Vagina (tissue), 2 donors: ENCODE data around the gene FBXO38. TPM values are rescaled to one million over a fixed set of nuclear protein-coding genes. Genes with fewer than 3 reads are reported as not detected.

Experiments
- DNase-seq, 2 donors: peaks; one replicate each; pipeline ENCODE4 v3.0.0-alpha.2; 2017; ENCODE audit errors: extremely low spot score in 2 of 2
- H3K27ac ChIP-seq: fragments of 200-600 bp; sonication (generic); one replicate; pipeline ENCODE4 v1.5.1; 2019
- H3K27me3 ChIP-seq: fragments of 200-600 bp; sonication (generic); one replicate; pipeline ENCODE4 v1.5.1; 2019
- H3K36me3 ChIP-seq, 2 donors: fragments of 200-600 bp; sonication (generic); one replicate each; pipeline ENCODE4 v1.5.1; 2017 to 2019
- H3K4me1 ChIP-seq: fragments of 200-600 bp; sonication (generic); one replicate; pipeline ENCODE4 v1.5.1; 2019
- H3K4me3 ChIP-seq, 2 donors: fragments of 200-600 bp; sonication (generic); 1 replicate in 1 of 2; 2 replicates in 1 of 2; pipeline ENCODE4 v1.5.1; 2016 to 2019
- H3K9me3 ChIP-seq: fragments of 200-600 bp; sonication (generic); one replicate; pipeline ENCODE4 v1.5.1; 2019
- CTCF ChIP-seq, 3 experiments: fragments of 450-650 bp in 2 of 3; fragments of 200-600 bp in 1 of 3; sonication (generic) in 1 of 3; IDR thresholded peaks; one replicate each; pipeline ENCODE4 v1.5.1; 2017 to 2019; ENCODE audit warnings: antibody characterized with exemption in 3 of 3, mild to moderate bottlenecking in 2 of 3, moderate library complexity in 2 of 3
- POLR2A ChIP-seq, 2 donors: fragments of 450-650 bp; IDR thresholded peaks; one replicate each; pipeline ENCODE4 v1.6.1; 2017; ENCODE audit warnings: antibody characterized with exemption in 2 of 2, mild to moderate bottlenecking in 2 of 2, moderate library complexity in 2 of 2
- POLR2AphosphoS5 ChIP-seq, 2 donors: sonication (generic); formaldehyde crosslinking; IDR thresholded peaks; one replicate each; pipeline ENCODE4 v1.9.0; 2017; ENCODE audit warnings: antibody characterized with exemption in 2 of 2, mild to moderate bottlenecking in 2 of 2, low read depth in 1 of 2; ENCODE audit not compliant: insufficient read depth in 1 of 2
- intact Hi-C: fragments of 100-400 bp; cut with DNase I; formaldehyde crosslinking; loops from one replicate; pipeline ENCODE4 v1.15.1; 2023
- total RNA-seq: library from RNA; depleted of rRNA; stranded (reverse); fragments of >200 nt; gene quantifications from one replicate; pipeline ENCODE4 v1.2.3, GENCODE V29; 2016

FBXO38 gene
- total RNA-seq, 1 donor from 2014 or later: 40.3 TPM

- H3K4me3 ChIP-seq: no peak overlapping the region
- H3K4me1 ChIP-seq: no peaks in the 10 kb centered on the region
- no peaks in the 10 kb centered on the region for H3K27me3 ChIP-seq
- intact Hi-C loops: loop anchor here (10.0 kb wide), 1 partner anchor 292 kb away; no protein-coding TSS in a partner anchor
- TF ChIP-seq CTCF (IDR thresholded peaks at IDR 0.05) (no peak), POLR2A (IDR thresholded peaks at IDR 0.05) (no peak), POLR2AphosphoS5 (IDR thresholded peaks at IDR 0.05; ENCODE audit: insufficient read depth in 1 of 2, low read depth in 1 of 2) (no peak)
- DNase-seq: no peak
- H3K27ac ChIP-seq: no peak overlapping the region
- peaks cover 0 to 44% of the 10 kb centered on the region in 2 donors for H3K36me3 ChIP-seq
- no peaks in the 10 kb centered on the region for H3K9me3 ChIP-seq
These were observed 59.5 kb downstream of the FBXO38 start for GRCh38 chr5:148443241-148443640.

DNA sequence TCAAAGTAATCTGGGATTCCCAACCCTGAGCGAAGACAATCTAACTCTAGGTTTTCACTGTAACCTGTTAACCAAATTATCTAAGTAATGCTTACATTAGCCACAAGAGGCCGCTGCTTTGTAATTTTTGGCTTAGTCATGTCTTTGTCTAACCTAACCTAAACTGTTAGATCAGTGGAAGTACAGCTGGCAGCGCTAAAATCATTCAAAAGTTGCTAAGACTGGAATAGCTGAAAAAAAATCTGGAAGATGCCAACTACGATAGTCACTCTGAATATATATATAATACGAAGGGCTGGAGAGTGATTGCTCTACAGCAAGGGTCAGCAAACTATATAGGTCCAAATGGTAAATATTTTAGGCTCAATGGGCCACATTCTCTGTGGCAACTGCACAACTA lies 60.2 kb downstream of the FBXO38 start:
- no peaks in the 10 kb centered on the region for H3K4me1 ChIP-seq
- peaks cover 0 to 36% of the 10 kb centered on the region in 2 donors for H3K36me3 ChIP-seq
- H3K27me3 ChIP-seq: no peaks in the 10 kb centered on the region
- no peak overlapping the region for H3K27ac ChIP-seq
- no peaks in the 10 kb centered on the region for H3K9me3 ChIP-seq
- intact Hi-C loops: loop anchor here (10.0 kb wide), 1 partner anchor 291 kb away; no protein-coding TSS in a partner anchor
- H3K4me3 ChIP-seq: no peak overlapping the region
- TF ChIP-seq POLR2AphosphoS5 (IDR thresholded peaks at IDR 0.05; ENCODE audit: insufficient read depth in 1 of 2, low read depth in 1 of 2) (no peak), POLR2A (IDR thresholded peaks at IDR 0.05) (no peak), CTCF (IDR thresholded peaks at IDR 0.05) (peak; percentile 42 to 70 (median 66))
- DNase-seq: no peak

DNA sequence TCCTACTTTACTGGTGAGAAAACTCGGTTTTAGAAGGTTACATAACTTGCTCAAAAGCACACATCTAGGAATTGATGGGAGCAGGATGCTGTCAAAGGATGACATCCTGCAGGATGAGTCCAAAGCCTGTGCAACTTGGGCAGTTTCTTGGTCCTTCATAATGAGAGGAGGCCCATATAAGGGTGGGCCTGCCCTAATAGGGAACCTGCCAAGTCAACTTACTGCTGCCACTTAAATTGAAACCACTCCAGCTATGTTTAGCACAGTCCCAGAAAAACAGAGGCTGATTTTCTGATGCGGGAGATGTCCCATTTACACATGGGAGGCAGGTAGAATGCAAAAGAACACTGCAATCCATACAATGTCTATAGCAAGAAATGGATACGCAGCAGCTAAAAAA lies 61.8 kb downstream of the FBXO38 start:
- TF ChIP-seq POLR2A (IDR thresholded peaks at IDR 0.05) (no peak), POLR2AphosphoS5 (IDR thresholded peaks at IDR 0.05; ENCODE audit: insufficient read depth in 1 of 2, low read depth in 1 of 2) (no peak), CTCF (IDR thresholded peaks at IDR 0.05) (no peak)
- Histone ChIP-seq H3K36me3 (peaks cover 0 to 28% of the 10 kb centered on the region in 2 donors), H3K4me1 (no peaks in the 10 kb centered on the region), H3K4me3 (no peak overlapping the region), H3K27ac (no peak overlapping the region), H3K27me3 (no peaks in the 10 kb centered on the region), H3K9me3 (no peaks in the 10 kb centered on the region)
- no peak for DNase-seq
- intact Hi-C loops: loop anchor here (10.0 kb wide), 1 partner anchor 289 kb away; no protein-coding TSS in a partner anchor

DNA sequence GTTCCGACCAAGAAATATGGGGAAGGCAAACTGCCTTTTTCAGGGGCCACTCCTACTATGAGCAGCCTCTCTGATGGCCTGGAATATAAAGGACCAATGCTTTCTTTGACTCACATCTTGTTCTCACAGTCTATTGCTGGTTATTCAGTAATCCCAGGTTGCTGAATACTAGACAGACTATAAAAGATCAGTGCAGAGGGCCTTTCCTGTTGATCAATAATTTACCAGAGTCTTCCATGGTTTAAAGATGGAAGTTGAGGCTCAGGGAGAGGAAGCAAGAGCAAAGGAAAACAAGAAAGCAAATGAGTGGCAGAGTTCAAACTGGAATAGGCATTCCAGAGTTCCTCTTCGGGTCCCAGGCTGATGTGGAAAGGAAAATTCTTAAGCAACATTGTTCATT lies 62.9 kb downstream of the FBXO38 start:
- Histone ChIP-seq H3K4me1 (no peaks in the 10 kb centered on the region), H3K27ac (no peak overlapping the region), H3K36me3 (peaks cover 0 to 18% of the 10 kb centered on the region in 2 donors), H3K27me3 (no peaks in the 10 kb centered on the region), H3K9me3 (no peaks in the 10 kb centered on the region), H3K4me3 (no peak overlapping the region)
- intact Hi-C loops: loop anchor here (10.0 kb wide), 1 partner anchor 288 kb away; no protein-coding TSS in a partner anchor
- no peak for TF ChIP-seq POLR2A (IDR thresholded peaks at IDR 0.05)
- no peak for TF ChIP-seq POLR2AphosphoS5 (IDR thresholded peaks at IDR 0.05; ENCODE audit: insufficient read depth in 1 of 2, low read depth in 1 of 2)
- TF ChIP-seq CTCF (IDR thresholded peaks at IDR 0.05): no peak
- DNase-seq: no peak

DNA sequence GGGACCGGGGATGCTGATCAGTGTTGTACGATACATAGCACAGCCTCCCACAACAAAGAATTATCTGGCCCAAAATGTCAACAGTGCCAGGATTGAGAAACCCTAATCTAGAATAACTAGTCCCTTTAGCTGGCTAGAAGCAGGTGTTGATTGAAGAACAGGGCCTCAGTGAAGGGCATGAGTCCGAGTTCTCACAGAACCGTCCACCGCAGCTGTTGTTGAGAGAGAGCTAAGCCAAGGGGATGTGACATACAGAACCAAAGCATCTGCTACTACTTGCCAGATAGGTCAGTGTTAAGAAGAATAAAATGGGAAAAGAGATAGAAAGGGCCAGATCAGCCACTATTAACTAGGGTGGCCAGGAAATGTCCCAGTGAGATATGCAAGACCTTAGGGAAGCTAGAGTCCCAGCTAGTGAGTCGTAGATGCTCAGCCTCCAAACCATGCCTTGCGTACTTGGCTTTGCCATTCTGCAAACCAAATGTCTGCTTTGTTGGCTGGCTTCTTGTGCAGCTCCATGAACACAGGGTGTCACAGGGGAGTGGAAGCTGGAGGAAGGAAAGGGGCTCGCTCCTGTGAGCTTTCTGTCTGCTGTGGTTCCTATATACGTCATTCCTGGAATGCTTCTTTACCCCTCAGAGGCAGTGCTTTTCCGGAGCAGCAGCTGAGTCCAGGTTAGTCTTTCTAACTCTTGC lies 68.9 kb downstream of the FBXO38 start:
- Histone ChIP-seq H3K9me3 (no peaks in the 10 kb centered on the region), H3K4me3 (no peak overlapping the region), H3K27me3 (no peaks in the 10 kb centered on the region), H3K4me1 (no peaks in the 10 kb centered on the region), H3K36me3 (no peaks in the 10 kb centered on the region), H3K27ac (no peak overlapping the region)
- intact Hi-C loops: no loop called here
- no peak for DNase-seq
- no peak for TF ChIP-seq POLR2A (IDR thresholded peaks at IDR 0.05)
- no peak for TF ChIP-seq CTCF (IDR thresholded peaks at IDR 0.05)
- no peak for TF ChIP-seq POLR2AphosphoS5 (IDR thresholded peaks at IDR 0.05; ENCODE audit: insufficient read depth in 1 of 2, low read depth in 1 of 2)
